Smooth muscle cell of the coronary artery (primary cell): ENCODE results near the gene DUXA. TPM values are rescaled to one million over a fixed set of nuclear protein-coding genes. Genes with fewer than 3 reads are reported as not detected.

Experiments used
- total RNA-seq: library from RNA; depleted of rRNA; stranded (reverse); fragments of >200 nt; gene quantifications from 2 replicates; pipeline ENCODE4 v1.2.3, GENCODE V29; 2014; ENCODE audit warnings: low replicate concordance

The DUXA gene
- not detected in 2 replicates for total RNA-seq

DNA sequence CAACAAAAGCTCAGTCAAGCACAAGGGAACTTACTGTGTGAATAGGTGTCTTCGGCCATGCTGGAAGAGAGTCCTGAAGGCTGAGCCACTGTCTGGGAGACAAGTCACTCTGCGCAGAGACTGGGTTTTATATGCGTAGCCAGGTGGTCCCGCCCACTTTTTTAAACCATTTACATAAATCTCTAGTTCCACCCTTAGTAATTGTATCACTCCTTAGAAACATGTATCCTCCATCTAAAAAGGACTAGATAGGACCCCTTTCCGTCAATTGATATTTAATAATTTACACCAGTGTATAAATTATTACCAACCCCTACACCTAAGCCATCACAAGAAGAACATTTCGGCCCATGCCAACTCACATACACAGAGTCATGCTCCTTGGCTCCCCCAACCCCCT is at the start of gene DUXA:
Gene DUXA (minus strand): TSS at position 101 of the 400 bp plus-strand sequence. CDS start 42 bp downstream, at position 59.

GRCh38 chr19:57191141-57192076 is 24.1 kb upstream of the DUXA start, which contains the start of gene ZNF264:
ZNF264 (plus strand) TSS chr19:57191500; CDS start chr19:57191914, 414 bp downstream.

Other genes starting within 250 kb of the DUXA start
- not detected in 2 replicates for gene USP29, start 47.5 kb downstream of the DUXA start, total RNA-seq
- not detected in 2 replicates for gene ZIM3, start 22.3 kb downstream of the DUXA start, total RNA-seq
- 26.3 and 32.6 TPM in 2 replicates for gene ZNF264, start 24.0 kb upstream of the DUXA start, total RNA-seq
- gene AURKC, start 63.5 kb upstream of the DUXA start, total RNA-seq, result 0.35 and 0.98 TPM in 2 replicates
- 22.8 and 38.7 TPM in 2 replicates for gene ZNF805, start 73.1 kb upstream of the DUXA start, total RNA-seq
- gene ZNF460, start 113.0 kb upstream of the DUXA start, total RNA-seq, result 68.6 and 96.9 TPM in 2 replicates
- gene ZNF543, start 153.0 kb upstream of the DUXA start, total RNA-seq, result 6.7 and 9.3 TPM in 2 replicates
- 9.2 and 10.5 TPM in 2 replicates for gene ZNF304, start 183.8 kb upstream of the DUXA start, total RNA-seq
- 10.7 and 16.0 TPM in 2 replicates for gene TRAPPC2B, start 196.1 kb upstream of the DUXA start, total RNA-seq
- 4.3 and 10.6 TPM in 2 replicates for gene ZNF547, start 196.1 kb upstream of the DUXA start, total RNA-seq
- gene ZNF548, start 222.4 kb upstream of the DUXA start, total RNA-seq, result 19.0 and 23.7 TPM in 2 replicates
- gene ZNF17, start 243.7 kb upstream of the DUXA start, total RNA-seq, result 9.1 and 18.1 TPM in 2 replicates